T47D (cell line): ENCODE data around the gene DNAJC6.
A peak's percentile ranks its signal among the peaks of the same experiment; 100 is the strongest.
"Not testable (repeated sequence)": the region's sequence is repeated elsewhere in the genome, so short reads cannot be mapped to it uniquely, and the experiment has no call there.

ENCODE experiments used
- DNase-seq, 2 experiments: peaks; one replicate each; pipeline versions ENCODE4 v3.0.0 to v3.0.0-alpha.2; 2011 to 2012; ENCODE audit warnings: low read depth in 1 of 2, low spot score in 1 of 2
- JUND ChIP-seq: IDR thresholded peaks from 2 replicates; pipeline ENCODE4 v1.6.1; 2012; ENCODE audit warnings: low read depth
- in situ Hi-C: cut with HindIII; loops from 2 replicates; pipeline ENCODE4 v1.10.0; 2016; ENCODE audit warnings: low sequenced_read_pairs, low pct_unique_long_range_greater_than_20kb

The DNAJC6 gene

DNA sequence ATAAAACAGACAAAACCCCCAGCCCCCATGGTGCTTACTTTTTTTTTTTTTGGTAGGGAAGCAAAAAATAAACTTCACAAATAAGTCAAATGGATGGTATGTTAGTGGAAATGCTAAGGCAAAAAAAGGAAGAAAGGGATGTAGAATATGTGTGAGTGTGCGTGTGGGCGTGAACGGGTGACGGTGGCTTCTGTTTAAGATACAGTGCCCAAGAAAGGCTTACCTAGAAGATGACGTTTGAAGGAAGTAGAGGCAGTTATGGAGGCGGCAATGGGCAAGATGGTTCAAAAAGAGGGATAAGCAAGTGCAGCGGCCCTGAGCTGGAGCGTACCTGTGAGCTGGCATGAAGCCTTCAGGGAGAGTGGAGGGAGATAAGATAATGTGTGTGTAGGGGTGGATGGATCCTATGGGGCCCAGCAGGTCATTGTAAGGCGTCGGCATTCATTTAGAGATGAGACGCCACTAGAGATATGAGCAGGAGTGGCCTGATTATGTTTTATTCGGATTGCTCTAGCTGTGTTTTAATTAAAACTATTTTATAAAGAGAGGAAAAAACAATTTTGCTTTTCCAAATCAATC, 131.1 kb downstream of the DNAJC6 start:
- DNase-seq, result no peak
- TF ChIP-seq JUND, result no peak
- in situ Hi-C loops, result no loop called here

GRCh38 chr1:65440915-65441314, 131.6 kb downstream of the DNAJC6 start:
- no peak for TF ChIP-seq JUND
- DNase-seq, result no peak
- in situ Hi-C loops, result no loop called here

DNA sequence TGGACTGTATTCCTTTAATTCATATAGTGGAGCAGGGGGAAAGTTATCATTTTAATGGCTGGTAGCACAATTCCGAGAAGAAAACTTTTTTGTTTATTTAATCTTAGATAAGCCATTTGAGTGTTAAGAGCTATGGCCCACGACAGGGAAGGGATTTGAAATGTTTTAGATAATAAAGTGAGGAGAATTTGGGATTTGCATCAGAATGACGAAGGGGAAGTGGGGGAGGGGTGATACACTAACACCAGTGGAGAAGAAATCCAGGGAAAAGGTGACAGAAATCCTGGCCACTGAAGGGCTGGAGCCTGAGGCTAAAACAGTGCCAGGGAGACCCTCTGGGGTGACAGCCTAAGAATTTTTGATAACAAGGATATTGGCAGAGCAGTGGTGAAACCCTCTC, 132.1 kb downstream of the DNAJC6 start:
- DNase-seq, result no peak
- in situ Hi-C loops, result no loop called here
- TF ChIP-seq JUND, result no peak

- no peak for DNase-seq
- in situ Hi-C loops, result no loop called here
- no peak for TF ChIP-seq JUND
These were observed 133.1 kb downstream of the DNAJC6 start for GRCh38 chr1:65442442-65442841.

- in situ Hi-C loops, result no loop called here
- DNase-seq, result no peak
- TF ChIP-seq JUND, result no peak
These were observed 134.3 kb downstream of the DNAJC6 start for GRCh38 chr1:65443647-65444046.

- TF ChIP-seq JUND, result no peak
- in situ Hi-C loops, result no loop called here
- no peak for DNase-seq
These were observed 134.8 kb downstream of the DNAJC6 start for GRCh38 chr1:65444128-65444640.

GRCh38 chr1:65445837-65446236, 136.5 kb downstream of the DNAJC6 start:
- in situ Hi-C loops, result no loop called here
- DNase-seq, result no peak
- TF ChIP-seq JUND, result no peak

DNA sequence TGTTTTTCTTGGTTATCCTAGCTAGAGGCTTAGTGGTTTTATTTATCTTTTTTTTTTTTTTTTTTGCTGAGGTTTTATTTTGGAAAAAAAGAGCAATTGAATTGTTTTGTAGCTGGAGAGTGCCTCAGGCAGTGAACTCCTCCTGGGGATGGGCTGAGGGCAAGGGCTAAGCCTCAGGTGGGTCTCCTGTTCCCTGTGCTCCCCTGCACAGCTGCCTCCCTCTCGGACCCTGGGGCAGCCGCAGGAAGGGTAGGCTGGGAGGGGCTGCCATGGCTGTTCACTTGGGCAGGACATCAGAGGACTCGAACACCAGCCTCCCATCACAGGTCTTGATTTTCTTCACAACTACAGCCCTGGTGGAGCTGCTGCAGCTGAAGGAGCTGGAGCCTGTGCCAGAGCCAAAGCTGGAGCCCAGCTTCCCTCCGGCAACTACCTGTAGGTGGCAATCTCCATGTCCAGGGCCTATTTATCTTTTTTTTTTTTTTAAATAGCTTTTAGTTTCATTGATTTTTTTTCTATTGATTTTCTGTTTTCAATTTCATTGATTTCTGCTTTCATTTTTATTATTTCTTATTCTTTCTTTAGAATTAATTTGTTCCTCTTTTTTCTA, 140.0 kb downstream of the DNAJC6 start:
- DNase-seq, result no peak
- no peak for TF ChIP-seq JUND
- in situ Hi-C loops, result no loop called here

DNA sequence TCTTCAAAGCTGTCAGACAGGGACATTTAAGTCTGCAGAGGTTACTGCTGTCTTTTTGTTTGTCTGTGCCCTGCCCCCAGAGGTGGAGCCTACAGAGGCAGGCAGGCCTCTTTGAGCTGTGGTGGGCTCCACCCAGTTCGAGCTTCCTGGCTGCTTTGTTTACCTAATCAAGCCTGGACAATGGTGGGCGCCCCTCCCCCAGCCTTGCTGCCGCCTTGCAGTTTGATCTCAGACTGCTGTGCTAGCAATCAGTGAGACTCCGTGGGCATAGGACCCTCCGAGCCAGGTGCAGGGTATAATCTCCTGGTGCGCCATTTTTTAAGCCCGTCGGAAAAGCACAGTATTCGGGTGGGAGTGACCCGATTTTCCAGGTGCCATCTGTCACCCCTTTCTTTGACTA, 146.3 kb downstream of the DNAJC6 start:
- in situ Hi-C loops, DNase-seq: not testable (repeated sequence)

DNA sequence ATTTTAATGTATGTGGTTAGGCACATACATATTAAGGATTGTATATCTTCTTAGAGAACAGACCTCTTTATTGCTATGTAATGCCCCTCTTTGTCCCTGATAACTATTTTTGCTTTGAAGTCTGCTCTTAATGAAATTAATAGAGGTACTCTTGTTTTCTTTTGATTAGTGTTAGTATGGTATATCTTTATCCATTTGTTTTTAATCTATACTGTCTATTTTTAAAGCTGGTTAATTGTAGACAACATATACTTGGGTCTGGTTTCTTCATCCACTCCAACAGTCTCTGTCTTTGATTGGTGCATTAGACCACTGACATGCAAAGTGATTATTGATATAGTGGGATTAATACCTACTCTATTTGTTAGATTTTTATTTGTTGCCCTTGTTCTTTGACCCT, 147.1 kb downstream of the DNAJC6 start:
- in situ Hi-C loops, result no loop called here
- DNase-seq, result no peak
- no peak for TF ChIP-seq JUND

DNA sequence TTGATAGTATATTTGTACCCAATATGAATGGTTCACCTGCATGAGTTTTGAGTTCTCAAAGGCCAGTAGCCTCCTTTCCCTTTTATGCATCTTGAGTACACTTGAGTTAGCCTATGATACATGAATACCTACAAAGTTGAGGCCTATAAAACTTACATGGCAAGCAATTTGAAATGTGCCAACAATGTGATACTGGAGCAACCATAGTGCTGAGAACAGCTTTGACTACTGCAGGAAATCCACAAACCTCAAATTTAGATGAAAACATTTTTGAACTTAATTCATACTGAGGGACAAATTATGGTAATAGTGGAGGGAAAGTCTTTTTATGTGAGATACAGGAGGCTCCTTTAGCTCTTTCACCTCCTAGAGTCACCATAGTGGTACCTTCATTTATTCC, 148.5 kb downstream of the DNAJC6 start:
- TF ChIP-seq JUND, result no peak
- in situ Hi-C loops, result no loop called here
- no peak for DNase-seq

- TF ChIP-seq JUND, result no peak
- in situ Hi-C loops, result no loop called here
- DNase-seq, result no peak
These were observed 149.5 kb downstream of the DNAJC6 start for GRCh38 chr1:65458730-65459396.

DNA sequence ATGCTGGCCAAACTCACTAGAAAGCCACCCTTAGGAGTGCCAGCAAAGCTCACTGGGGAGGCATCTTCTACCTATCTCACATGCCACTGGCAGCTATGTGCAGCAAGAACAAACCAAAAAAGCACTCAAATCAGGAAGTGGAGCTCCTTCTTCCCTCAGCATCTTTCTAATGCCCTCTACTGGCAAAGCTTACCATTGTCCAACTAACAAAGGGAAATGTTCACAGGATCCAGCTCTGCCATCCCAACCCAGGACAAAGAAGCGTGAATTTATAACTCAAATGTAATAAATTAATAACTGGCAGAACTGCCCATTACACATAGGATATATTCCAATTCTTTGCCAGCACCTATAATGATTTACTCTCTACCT, 150.0 kb downstream of the DNAJC6 start:
- DNase-seq, result peak; percentile 11 to 62
- in situ Hi-C loops, result no loop called here
- TF ChIP-seq JUND, result no peak
